Mesendoderm (in vitro differentiated cells): ENCODE measurements around the gene TNFRSF12A.

Source experiments
- DNase-seq: peaks from one replicate; pipeline ENCODE4 v3.0.0; 2013
- H2AK5ac ChIP-seq: 2 replicates; pipeline ENCODE4 v1.6.1; 2013; ENCODE audit warnings: low read length, inconsistent platforms
- H2BK120ac ChIP-seq: 2 replicates; pipeline ENCODE4 v1.6.1; 2013; ENCODE audit warnings: low read depth, mild to moderate bottlenecking, low read length, moderate library complexity, mixed read lengths
- H2BK15ac ChIP-seq: replicated peaks from 2 replicates; pipeline ENCODE4 v1.6.1; 2013; ENCODE audit warnings: low read depth, mild to moderate bottlenecking, moderate library complexity
- H2BK5ac ChIP-seq: 2 replicates; pipeline ENCODE4 v1.6.1; 2013; ENCODE audit warnings: low read length, inconsistent platforms
- H3K18ac ChIP-seq: 2 replicates; pipeline ENCODE4 v1.6.1; 2013; ENCODE audit warnings: mild to moderate bottlenecking, low read length, mixed read lengths
- H3K23ac ChIP-seq: one replicate; pipeline ENCODE4 v1.6.1; 2013; ENCODE audit warnings: low read length
- H3K27ac ChIP-seq: 2 replicates; pipeline ENCODE4 v1.5.1; 2013; ENCODE audit warnings: low read depth, mild to moderate bottlenecking, inconsistent platforms, low read length, moderate library complexity
- H3K27me3 ChIP-seq: 2 replicates; pipeline ENCODE4 v1.6.1; 2013; ENCODE audit warnings: low read length, control low read depth, mild to moderate bottlenecking, inconsistent platforms; ENCODE audit not compliant: insufficient read depth, poor library complexity
- H3K36me3 ChIP-seq: 2 replicates; pipeline ENCODE4 v1.6.1; 2013; ENCODE audit warnings: low read length, inconsistent platforms; ENCODE audit not compliant: control insufficient read depth, insufficient read depth
- H3K4ac ChIP-seq: one replicate; pipeline ENCODE4 v1.6.1; 2013; ENCODE audit warnings: low read depth, mild to moderate bottlenecking, low read length, moderate library complexity
- H3K4me1 ChIP-seq: 2 replicates; pipeline ENCODE4 v1.6.1; 2013; ENCODE audit warnings: low read depth, low read length, inconsistent platforms; ENCODE audit not compliant: control insufficient read depth
- H3K4me2 ChIP-seq: 2 replicates; pipeline ENCODE4 v1.6.1; 2013; ENCODE audit warnings: low read length
- H3K4me3 ChIP-seq: 2 replicates; pipeline ENCODE4 v1.5.1; 2013; ENCODE audit warnings: mild to moderate bottlenecking, low read length
- H3K56ac ChIP-seq: one replicate; pipeline ENCODE4 v1.6.1; 2013; ENCODE audit warnings: low read length
- H3K79me1 ChIP-seq: 2 replicates; pipeline ENCODE4 v1.6.1; 2013; ENCODE audit warnings: low read length, inconsistent platforms
- H3K79me2 ChIP-seq: 2 replicates; pipeline ENCODE4 v1.6.1; 2013; ENCODE audit warnings: mild to moderate bottlenecking, low read length; ENCODE audit not compliant: control insufficient read depth, insufficient read depth
- H3K9ac ChIP-seq: 2 replicates; pipeline ENCODE4 v1.6.1; 2013; ENCODE audit warnings: low read length, inconsistent platforms
- H4K5ac ChIP-seq: one replicate; pipeline ENCODE4 v1.6.1; 2013; ENCODE audit warnings: low read length
- H4K8ac ChIP-seq: one replicate; pipeline ENCODE4 v1.6.1; 2013; ENCODE audit warnings: low read depth, mild to moderate bottlenecking, control low read depth, low read length, moderate library complexity
- WGBS: extraction: QIAGEN DNeasy Blood & Tissue Kit; methylation state at CpG from one replicate; pipeline ENCODE4 v1.1.7; 2013; ENCODE audit warnings: low lambda C conversion rate, missing lambda C conversion rate; ENCODE audit not compliant: insufficient coverage; ENCODE audit errors: extremely low coverage; 5-methylcytosine and 5-hydroxymethylcytosine counted together

TNFRSF12A gene

GRCh38 chr16:3042376-3042775, 22.2 kb downstream of the TNFRSF12A start:
- Histone ChIP-seq H3K9ac (no peak overlapping the region), H3K4me3 (no peak overlapping the region), H2BK15ac (no peak overlapping the region), H3K79me2 (no peaks in the 10 kb centered on the region), H3K23ac (no peak overlapping the region), H3K4ac (no peak overlapping the region), H3K4me2 (no peak overlapping the region), H4K5ac (no peak overlapping the region), H3K18ac (no peak overlapping the region), H3K27ac (no peak overlapping the region), H3K27me3 (peaks cover 4% of the 10 kb centered on the region), H2BK5ac (no peak overlapping the region), H2BK120ac (no peak overlapping the region), H3K36me3 (no peaks in the 10 kb centered on the region), H2AK5ac (no peak overlapping the region), H4K8ac (no peak overlapping the region), H3K56ac (no peak overlapping the region), H3K4me1 (no peaks in the 10 kb centered on the region), H3K79me1 (no peaks in the 10 kb centered on the region)
- DNase-seq: no peak
- no CpG with 5 or more reads among the region's 3 CpGs for WGBS

DNA sequence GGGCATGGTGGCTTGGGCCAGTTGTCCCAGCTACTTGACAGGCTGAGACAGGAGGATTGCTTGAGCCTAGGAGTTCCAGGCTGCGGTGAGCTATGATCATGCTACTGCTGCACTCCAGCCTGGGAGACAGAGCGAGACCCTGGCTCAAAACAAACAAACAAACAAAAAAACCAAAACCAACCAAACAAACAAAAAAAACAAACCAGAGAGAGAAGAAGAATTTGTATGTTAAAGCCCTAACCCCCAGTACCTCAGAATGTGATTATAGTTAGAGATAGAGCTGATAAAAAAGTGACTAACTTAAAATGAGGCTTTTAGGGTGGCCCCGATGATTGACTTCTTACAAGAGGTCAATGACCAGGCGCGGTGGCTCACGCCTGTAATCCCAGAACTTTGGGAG, 24.5 kb downstream of the TNFRSF12A start:
- no CpG with 5 or more reads among the region's 6 CpGs for WGBS
- Histone ChIP-seq H3K27me3 (peaks cover 4% of the 10 kb centered on the region), H4K8ac (no peak overlapping the region)

DNA sequence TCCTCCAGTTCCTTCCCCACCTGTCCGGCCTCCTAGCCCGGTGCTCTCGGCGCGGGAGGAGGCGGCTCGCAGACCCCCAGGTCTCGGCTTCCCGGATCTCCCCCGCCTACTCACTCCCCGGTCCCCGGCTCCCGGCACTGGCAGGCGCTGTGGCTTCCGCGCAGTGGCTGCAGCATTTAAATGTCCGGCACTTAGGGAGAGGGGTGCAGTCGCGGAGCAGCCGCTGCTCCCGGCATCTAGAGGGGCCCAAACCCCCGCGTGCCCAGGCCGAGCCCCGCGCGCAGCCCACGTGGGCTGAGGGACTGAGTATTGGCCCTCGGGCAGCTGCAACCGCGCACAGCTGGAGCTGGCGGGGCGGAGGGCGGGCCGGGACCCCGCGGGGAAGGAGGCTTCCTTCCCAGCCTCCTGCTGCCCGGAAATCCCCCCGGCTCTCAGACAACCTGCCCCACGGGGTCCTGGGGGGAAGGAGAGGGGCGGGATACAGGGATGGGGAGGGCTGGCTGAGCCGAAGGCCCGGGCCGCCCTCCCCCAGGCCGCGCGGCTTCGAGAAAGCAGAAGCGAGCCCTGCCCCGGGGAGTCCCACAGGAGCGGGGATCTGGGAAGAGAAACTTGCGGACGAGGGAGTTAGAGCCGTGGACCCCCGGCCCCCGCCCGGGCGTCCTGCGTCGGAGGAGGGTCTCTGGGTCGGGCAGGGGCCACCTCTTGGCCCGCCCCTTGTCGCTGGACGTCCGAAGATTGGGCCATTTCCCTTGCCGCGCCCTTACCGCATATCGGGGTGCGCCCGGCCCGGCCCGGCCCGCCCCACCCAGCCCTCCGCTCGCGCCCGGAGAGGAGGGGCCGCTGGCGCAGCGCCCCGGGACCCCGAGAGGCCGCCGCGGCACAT, 25.8 kb downstream of the TNFRSF12A start, which contains the start of gene MMP25:
MMP25 (plus strand) TSS at position 804 of the 883 bp plus-strand sequence. CDS start 357 bp downstream, outside the sequence.
- peak within 1 kb of the TSS; percentile 87 for H3K56ac ChIP-seq
- no peak within 1 kb of the TSS for H4K5ac ChIP-seq
- WGBS: no CpG with 5 or more reads among the region's 86 CpGs
- peak; percentile 26 for DNase-seq
- H2AK5ac ChIP-seq: no peak within 1 kb of the TSS
- peak within 1 kb of the TSS; percentile 81 for H3K4me2 ChIP-seq
- H3K27me3 ChIP-seq: peaks cover 4% of the 10 kb centered on the region
- H3K18ac ChIP-seq: peak within 1 kb of the TSS; percentile 81
- H3K79me2 ChIP-seq: no peaks in the 10 kb centered on the region
- no peak within 1 kb of the TSS for H2BK15ac ChIP-seq
- no peaks in the 10 kb centered on the region for H3K79me1 ChIP-seq
- no peak within 1 kb of the TSS for H4K8ac ChIP-seq
- peak within 1 kb of the TSS; percentile 74 for H3K9ac ChIP-seq
- no peaks in the 10 kb centered on the region for H3K36me3 ChIP-seq
- peak within 1 kb of the TSS; percentile 20 for H3K27ac ChIP-seq
- H2BK120ac ChIP-seq: peak within 1 kb of the TSS; percentile 76
- peak within 1 kb of the TSS; percentile 43 for H3K4me3 ChIP-seq
- H3K23ac ChIP-seq: peak within 1 kb of the TSS; percentile 1
- no peak within 1 kb of the TSS for H2BK5ac ChIP-seq
- no peaks in the 10 kb centered on the region for H3K4me1 ChIP-seq
- peak within 1 kb of the TSS; percentile 83 for H3K4ac ChIP-seq

More for the DNA sequence above, 24.5 kb downstream of the TNFRSF12A start:
- Histone ChIP-seq H3K4ac (no peak overlapping the region), H3K4me3 (no peak overlapping the region), H2BK15ac (no peak overlapping the region), H3K4me2 (no peak overlapping the region), H3K56ac (no peak overlapping the region), H3K18ac (no peak overlapping the region), H3K27ac (no peak overlapping the region), H3K23ac (no peak overlapping the region), H3K79me2 (no peaks in the 10 kb centered on the region), H2BK120ac (no peak overlapping the region), H3K4me1 (no peaks in the 10 kb centered on the region), H3K79me1 (no peaks in the 10 kb centered on the region), H2AK5ac (no peak overlapping the region), H3K36me3 (no peaks in the 10 kb centered on the region), H2BK5ac (no peak overlapping the region), H3K9ac (no peak overlapping the region), H4K5ac (no peak overlapping the region)
- DNase-seq: no peak

DNA sequence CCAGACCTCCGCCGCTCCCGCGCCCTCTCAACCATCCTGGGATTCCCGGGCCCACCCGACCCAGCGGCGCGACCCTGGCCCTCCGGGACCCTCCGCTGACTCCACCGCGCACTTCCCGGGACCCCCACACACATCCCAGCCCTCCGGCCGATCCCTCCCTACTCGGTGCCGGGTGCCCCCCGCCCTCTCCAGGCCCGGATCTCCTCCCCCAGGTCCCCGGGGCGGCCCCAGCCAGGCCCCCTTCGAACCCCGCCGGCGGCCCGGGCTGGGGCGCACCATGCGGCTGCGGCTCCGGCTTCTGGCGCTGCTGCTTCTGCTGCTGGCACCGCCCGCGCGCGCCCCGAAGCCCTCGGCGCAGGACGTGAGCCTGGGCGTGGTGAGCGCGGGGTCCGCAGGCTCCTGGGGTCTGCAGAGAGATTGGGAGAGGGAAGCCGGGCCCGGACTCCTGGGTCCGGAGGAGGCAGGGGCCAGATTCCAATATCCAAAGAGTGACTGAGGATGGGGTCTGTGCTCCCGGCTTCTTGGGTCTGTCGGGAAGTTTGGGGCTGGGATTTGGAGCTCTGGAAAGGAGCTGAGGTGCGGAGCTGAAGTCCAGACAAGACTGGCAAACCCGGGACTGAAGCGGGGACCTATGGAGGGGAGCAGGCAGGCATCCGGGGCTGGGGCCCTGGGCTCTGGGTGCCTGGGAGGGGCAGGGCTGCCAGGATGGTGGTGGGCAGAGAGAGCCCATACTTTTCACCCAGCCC, 26.6 kb downstream of the TNFRSF12A start:
- Histone ChIP-seq H3K79me1 (no peaks in the 10 kb centered on the region), H3K18ac (peak overlapping the region; percentile 81), H4K8ac (no peak overlapping the region), H2BK5ac (no peak overlapping the region), H3K79me2 (no peaks in the 10 kb centered on the region), H4K5ac (no peak overlapping the region), H2BK120ac (peak overlapping the region; percentile 76), H3K4me2 (peak overlapping the region; percentile 75), H2BK15ac (no peak overlapping the region), H3K9ac (peak overlapping the region; percentile 70), H3K36me3 (no peaks in the 10 kb centered on the region), H3K4me1 (no peaks in the 10 kb centered on the region), H3K27ac (no peak overlapping the region), H3K27me3 (peaks cover 4% of the 10 kb centered on the region), H3K4me3 (peak overlapping the region; percentile 35), H3K23ac (no peak overlapping the region), H3K4ac (peak overlapping the region; percentile 83), H3K56ac (peak overlapping the region; percentile 87), H2AK5ac (no peak overlapping the region)
- no peak for DNase-seq
- WGBS: no CpG with 5 or more reads among the region's 54 CpGs

- peak; percentile 35 for DNase-seq
- peaks cover 4% of the 10 kb centered on the region for H3K27me3 ChIP-seq
- no peaks in the 10 kb centered on the region for H3K4me1 ChIP-seq
- H3K18ac ChIP-seq: no peak overlapping the region
- no peak overlapping the region for H3K27ac ChIP-seq
- H2BK120ac ChIP-seq: no peak overlapping the region
- no peaks in the 10 kb centered on the region for H3K36me3 ChIP-seq
- H2AK5ac ChIP-seq: no peak overlapping the region
- no peak overlapping the region for H3K4me3 ChIP-seq
- no peaks in the 10 kb centered on the region for H3K79me1 ChIP-seq
- H4K5ac ChIP-seq: no peak overlapping the region
- peak overlapping the region; percentile 75 for H3K4me2 ChIP-seq
- H2BK15ac ChIP-seq: no peak overlapping the region
- no peak overlapping the region for H3K56ac ChIP-seq
- peak overlapping the region; percentile 70 for H3K9ac ChIP-seq
- H3K23ac ChIP-seq: no peak overlapping the region
- WGBS: no CpG with 5 or more reads among the region's 13 CpGs
- no peaks in the 10 kb centered on the region for H3K79me2 ChIP-seq
- H4K8ac ChIP-seq: no peak overlapping the region
- H3K4ac ChIP-seq: no peak overlapping the region
- H2BK5ac ChIP-seq: no peak overlapping the region
Measured at GRCh38 chr16:3047387-3047720, 27.2 kb downstream of the TNFRSF12A start.
